A549 treated with AZD9567 at 1 μM for 4 hours (cell line): ENCODE results near the gene FZR1. TPM values are rescaled to one million over a fixed set of nuclear protein-coding genes. Genes with fewer than 3 reads are reported as not detected.

ENCODE experiments used
- total RNA-seq: library from RNA; stranded (reverse); fragments of 200-300 nt; extraction: Qiagen RNA extraction; gene quantifications from 5 replicates; pipeline ENCODE4 v1.2.3, GENCODE V29; 2022; ENCODE audit not compliant: insufficient read depth

FZR1 gene
- 20.6 to 37.5 TPM (median 34.1 TPM) in 5 replicates for total RNA-seq

DNA sequence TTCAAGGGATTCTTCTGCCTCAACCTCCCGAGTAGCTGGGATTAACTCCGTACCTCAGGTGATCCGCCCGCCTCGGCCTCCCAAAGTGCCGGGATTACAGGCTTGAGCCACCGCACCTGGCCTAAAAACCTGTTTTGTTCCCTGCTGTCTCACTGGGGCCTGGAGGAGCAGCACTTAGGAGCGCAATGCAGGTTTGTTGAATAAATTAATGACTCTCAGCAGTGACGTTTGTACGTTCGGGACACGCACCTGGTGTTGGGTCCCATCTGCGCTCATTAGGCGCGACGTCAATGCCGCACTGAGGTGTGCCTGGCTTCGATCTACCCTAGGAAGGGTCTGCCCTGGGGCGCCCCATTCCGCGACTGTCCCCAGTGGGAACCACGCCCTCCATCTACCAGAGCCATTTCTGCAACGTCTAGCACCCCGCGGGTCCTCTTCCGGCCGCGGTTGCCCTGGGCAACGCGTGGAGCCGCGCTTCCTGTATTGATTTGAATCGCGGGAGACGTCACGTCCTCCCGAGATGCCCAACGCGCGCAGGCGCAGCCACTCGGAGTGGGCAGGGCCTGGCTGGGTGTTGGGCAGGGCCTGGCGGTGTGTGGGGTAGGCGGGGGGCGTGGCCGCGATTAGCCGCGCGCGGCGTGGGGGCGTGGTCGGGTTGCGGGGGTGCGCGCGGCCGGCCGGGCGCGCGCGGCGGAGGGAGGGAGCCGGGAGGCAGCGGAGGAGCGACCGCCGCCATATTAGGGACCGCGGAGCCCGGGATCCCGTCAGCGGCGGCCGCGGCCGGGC is at the start of gene FZR1:
Gene FZR1, plus strand, starts transcription at position 714 of the 786 bp plus-strand sequence. CDS start 16,679 bp downstream, outside the sequence.

DNA sequence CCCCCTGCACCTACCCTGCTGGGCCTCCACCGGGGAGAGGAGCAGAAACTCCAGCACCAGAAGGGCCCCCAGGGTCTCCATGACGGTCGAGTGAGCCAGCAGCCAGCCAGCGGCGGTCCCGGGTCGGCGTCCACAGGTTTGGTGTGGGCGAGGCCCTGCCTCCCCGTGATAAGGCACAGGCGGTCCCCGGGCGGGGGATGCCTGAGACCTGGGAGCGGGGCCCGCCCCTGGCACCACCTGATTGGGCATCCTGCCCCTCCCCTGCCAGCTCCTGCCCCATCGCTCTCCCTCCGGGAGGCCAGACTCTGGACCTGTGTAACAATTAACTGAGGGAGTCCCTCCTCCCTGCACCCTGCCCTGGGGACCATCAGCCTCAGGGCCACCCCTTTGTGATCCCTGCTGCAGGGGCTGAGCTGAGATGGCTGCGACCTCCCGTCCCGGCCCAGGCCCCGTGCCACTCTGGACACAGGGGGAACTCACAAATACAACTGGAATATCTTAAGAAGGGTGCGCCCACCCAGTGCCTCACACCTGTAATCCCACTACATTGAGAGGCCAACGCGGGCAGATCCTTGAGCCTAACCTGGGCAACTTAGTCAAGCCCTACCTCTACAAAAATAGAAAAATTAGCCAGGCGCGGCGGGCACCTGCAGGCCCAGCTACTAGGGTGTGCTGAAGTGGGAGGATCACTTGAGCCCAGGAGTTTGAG is 25.6 kb upstream of the FZR1 start, which contains the start of gene SMIM24:
Gene SMIM24, minus strand, starts transcription at position 143 of the 709 bp plus-strand sequence. Its CDS starts 62 bp downstream, at position 81.

DNA sequence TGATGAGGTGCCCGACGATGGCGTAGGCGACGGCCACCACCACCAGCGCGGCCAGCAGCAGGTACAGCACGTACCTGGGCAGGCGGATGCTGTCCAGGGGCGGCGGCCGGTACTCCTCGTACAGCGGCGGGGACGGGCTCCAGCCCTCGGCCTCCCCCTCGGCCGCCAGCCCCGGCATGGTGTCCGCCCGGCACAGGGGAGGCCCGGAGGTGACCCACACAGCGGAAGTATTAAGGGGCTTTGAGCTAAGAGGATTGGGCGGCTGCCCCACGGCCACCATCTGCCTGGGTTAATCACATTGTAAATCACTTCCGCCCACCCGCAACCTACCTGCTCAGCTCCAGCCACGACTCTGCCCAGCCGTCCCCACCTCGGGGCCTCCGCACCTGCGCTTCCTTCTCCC is 22.9 kb upstream of the FZR1 start, which contains the start of gene SMIM44:
Gene SMIM44, minus strand, starts transcription at position 216 of the 403 bp plus-strand sequence. Its CDS starts 38 bp downstream, at position 178.

DNA sequence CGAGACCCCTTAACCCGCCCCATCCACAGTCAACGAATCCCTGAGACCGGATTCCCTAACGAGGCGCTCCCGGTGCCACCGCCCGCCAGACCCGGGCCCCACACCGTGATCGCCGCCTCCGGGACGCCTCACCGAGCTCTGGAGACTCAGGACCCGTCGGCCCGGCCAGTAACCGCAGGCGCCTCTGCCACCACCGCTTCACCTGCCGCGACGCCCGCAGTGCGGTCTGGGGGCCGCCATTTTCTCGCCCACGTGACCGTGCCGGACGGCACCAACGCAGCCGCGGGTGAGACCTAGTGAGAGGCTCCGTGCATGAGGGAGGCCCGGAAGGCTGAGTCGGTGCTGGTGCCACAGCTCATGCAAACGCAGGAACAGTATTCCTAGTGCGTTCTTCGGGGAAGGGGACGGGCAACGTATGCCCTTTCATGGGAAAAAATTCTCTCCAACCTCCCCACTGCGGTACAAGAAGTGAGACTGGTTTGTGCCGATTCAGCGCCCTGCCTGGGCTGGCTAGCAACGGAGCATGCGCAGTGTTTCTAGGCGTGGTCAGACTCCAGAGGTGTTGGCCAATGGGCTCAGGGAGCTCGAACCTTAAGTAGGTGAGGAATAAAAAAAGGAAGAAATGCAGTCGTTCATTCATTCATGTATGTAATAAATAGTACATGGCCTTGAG is 5.5 kb upstream of the FZR1 start, which contains the start of gene DOHH:
Gene DOHH, minus strand, starts transcription at position 246 of the 673 bp plus-strand sequence. CDS start 3,860 bp downstream, outside the sequence.

DNA sequence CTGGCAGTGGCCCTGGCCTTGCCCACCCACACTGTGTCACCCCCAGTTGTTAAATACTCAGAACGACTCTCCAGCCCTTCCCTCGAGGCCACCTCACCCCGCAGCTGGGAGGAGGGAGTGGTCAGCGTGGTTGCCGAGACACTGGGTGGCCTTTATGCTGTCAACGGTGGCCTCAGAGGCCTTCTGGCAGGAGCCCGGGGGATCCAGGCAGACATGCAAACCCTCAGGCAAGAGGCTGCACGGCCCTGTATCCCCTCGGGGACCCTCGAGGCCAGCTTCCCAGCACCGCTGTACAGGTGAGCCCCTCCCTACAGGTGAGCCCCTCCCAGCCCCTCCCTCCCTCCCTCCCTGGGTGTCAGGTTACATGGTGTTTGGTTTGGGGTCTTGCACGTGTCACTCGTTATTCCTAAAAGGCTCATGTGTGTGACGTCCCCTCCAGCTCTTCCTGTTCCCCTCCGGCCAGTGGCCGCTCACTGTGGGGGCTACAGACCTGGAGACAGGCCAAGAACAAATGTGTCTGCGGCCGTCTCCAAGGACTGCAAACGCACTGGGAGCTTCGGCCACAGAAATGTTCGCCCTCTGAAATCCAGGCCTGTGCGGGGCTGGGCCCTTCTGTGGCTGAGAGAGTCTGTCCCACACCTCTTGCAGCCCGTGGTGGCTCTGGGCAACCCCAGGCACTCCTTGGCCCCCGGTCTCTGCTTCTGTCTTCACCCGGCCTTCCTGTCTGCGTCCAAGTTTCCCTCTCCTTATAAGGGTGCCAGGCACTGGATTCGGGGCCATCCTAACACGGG is 33.0 kb downstream of the FZR1 start, which contains the start of gene TEKTIP1:
Gene TEKTIP1, plus strand, starts transcription at position 210 of the 791 bp plus-strand sequence. Its CDS starts 4 bp downstream, at position 214.

DNA sequence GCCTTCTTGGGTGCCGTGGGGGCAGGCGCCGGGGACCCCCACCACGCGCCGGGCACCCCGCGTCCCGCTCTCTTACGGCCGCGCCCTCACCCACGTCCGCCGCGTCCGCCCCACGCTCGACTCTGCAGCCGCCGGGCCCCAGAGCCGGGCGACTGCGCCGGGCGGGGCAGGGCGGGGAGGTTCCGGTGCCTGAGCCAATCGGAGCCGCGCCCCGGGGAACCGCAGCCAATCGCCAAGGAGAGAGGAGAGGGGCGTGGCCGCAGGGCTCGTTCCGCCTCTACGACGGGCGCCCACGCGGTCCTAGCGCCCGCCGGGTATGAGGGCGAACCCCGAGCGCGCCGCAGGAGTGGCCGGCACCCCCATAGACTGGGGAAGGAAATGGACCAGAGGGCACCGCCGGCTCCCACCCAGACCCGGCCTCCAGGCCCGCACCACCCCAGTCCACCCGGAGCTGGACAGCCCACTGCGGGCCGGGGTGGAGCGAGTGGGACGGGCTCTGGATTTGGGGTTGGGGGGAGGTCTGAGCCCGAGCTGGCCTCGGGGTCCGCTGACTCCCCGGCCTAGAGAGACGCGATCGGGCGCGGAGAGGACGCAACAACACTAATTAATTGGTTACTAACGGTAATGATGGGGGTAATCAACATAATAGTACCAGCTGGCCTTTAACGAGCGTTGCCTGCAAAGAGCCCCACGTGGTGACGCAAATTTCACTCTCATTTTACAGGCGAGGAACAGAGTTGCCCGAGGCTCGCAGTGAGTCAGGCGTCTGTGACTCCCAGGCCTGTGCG is 51.5 kb downstream of the FZR1 start, which contains the start of gene MFSD12:
Gene MFSD12, minus strand, starts transcription at position 126 of the 788 bp plus-strand sequence. CDS start 183 bp downstream, outside the sequence.

DNA sequence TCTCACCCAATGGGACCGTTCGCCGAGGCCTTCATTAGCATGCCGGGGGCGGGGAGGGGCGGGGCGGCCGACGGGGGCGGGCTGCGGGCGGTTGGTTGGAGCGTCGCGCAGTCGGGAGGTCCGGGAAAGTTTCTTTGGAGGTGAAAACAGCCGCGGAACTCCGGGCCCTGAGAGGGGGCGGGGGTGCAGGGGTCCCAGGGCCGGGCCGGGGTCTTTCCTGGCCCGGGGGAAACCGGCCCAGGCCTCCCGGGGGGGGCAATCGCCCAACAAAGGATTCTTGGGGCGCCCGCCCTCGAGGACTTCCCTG is 66.7 kb downstream of the FZR1 start, which contains the start of gene HMG20B:
Gene HMG20B, plus strand, starts transcription at position 90 of the 307 bp plus-strand sequence. CDS start 366 bp downstream, outside the sequence.

DNA sequence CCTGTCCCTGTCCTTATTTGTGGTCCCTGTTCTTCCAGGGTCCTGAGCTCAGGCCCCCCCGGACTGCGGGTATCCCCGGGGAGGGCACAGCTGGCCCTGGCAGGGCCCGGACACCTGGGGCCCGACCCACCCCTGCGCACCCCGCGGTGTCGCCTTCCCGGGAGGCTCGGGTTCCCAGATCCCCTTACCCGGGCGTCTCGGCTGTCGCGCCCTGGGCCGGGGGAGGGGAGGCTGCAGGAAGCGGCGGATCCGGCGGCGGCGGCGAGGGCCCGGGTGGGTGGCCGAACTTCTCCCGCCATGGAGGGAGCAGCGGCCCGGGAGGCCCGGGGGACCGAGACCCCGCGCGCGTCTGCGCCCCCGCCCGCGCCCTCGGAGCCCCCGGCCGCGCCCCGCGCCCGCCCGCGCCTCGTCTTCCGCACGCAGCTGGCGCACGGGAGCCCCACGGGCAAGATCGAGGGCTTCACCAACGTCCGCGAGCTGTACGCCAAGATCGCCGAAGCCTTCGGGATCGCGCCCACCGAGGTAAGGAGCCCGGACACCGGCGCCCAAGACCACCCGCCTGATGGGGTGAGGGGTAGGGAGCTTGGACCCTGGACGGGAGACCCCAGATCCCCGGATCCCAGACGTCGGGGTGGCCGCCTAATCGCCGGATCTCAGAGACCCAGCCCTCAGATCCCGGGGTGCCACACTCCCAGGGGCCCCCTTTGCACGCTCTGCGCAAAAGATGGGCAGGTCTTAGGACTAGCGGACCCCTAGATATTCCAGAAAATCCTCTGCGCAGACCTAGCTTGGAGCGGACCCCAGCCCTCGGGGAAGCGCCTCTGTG is 79.4 kb downstream of the FZR1 start, which contains the start of gene GIPC3:
Gene GIPC3, plus strand, starts transcription at position 178 of the 826 bp plus-strand sequence. Its CDS starts 120 bp downstream, at position 298.

Other genes starting within 250 kb of the FZR1 start
- gene NFIC, start 139.7 kb upstream of the FZR1 start, total RNA-seq: 31.0 to 36.9 TPM (median 33.6 TPM) in 5 replicates
- 0.34 to 0.63 TPM (median 0.49 TPM) in 4 of 5 replicates, not detected in the other for gene SMIM24, start 25.8 kb upstream of the FZR1 start, total RNA-seq
- gene SMIM44, start 22.9 kb upstream of the FZR1 start, total RNA-seq: not detected in 5 replicates
- 5.9 to 19.1 TPM (median 17.2 TPM) in 5 replicates for gene DOHH, start 5.6 kb upstream of the FZR1 start, total RNA-seq
- 0.18 TPM in 1 of 5 replicates, not detected in the others for gene TEKTIP1, start 32.9 kb downstream of the FZR1 start, total RNA-seq
- 127 to 156 TPM (median 150 TPM) in 5 replicates for gene MFSD12, start 51.3 kb downstream of the FZR1 start, total RNA-seq
- 59.5 to 65.3 TPM (median 62.8 TPM) in 5 replicates for gene HMG20B, start 66.6 kb downstream of the FZR1 start, total RNA-seq
- 0.15 to 0.26 TPM (median 0.19 TPM) in 4 of 5 replicates, not detected in the other for gene GIPC3, start 79.2 kb downstream of the FZR1 start, total RNA-seq
- 0.68 to 0.88 TPM (median 0.74 TPM) in 4 of 5 replicates, not detected in the other for gene TBXA2R, start 100.6 kb downstream of the FZR1 start, total RNA-seq
- 9.5 to 21.6 TPM (median 19.1 TPM) in 5 replicates for gene CACTIN, start 120.5 kb downstream of the FZR1 start, total RNA-seq
- gene PIP5K1C, start 194.2 kb downstream of the FZR1 start, total RNA-seq: 9.2 to 14.2 TPM (median 12.9 TPM) in 5 replicates
- 0.26 to 0.46 TPM (median 0.40 TPM) in 4 of 5 replicates, not detected in the other for gene TJP3, start 202.1 kb downstream of the FZR1 start, total RNA-seq